Liver (tissue), 3 donors: Measurements from ENCODE around the gene ILF2.

Source experiments
- CTCF ChIP-seq: fragments of 150-350 bp; IDR thresholded peaks from 2 replicates; pipeline ENCODE4 v1.5.1; 2017; ENCODE audit warnings: improper control_type of control experiment, low read depth, low read length; ENCODE audit not compliant: missing input control
- FOXA1 ChIP-seq: IDR thresholded peaks from 2 replicates; pipeline ENCODE4 v1.6.1; 2016; ENCODE audit warnings: antibody characterized with exemption
- GABPA ChIP-seq, 2 donors: IDR thresholded peaks in 1 of 2; conservative IDR thresholded peaks in 1 of 2; 2 replicates each; pipeline ENCODE4 v1.6.1; 2016; ENCODE audit warnings: antibody characterized with exemption in 2 of 2, mild to moderate bottlenecking in 1 of 2, moderate library complexity in 1 of 2
- JUND ChIP-seq, 2 donors: IDR thresholded peaks; 2 replicates each; pipeline ENCODE4 v1.6.1; 2016; ENCODE audit warnings: antibody characterized with exemption in 2 of 2
- MAX ChIP-seq: IDR thresholded peaks from 2 replicates; pipeline ENCODE4 v1.6.1; 2016; ENCODE audit warnings: antibody characterized with exemption
- RAD21 ChIP-seq, 2 donors: IDR thresholded peaks; 2 replicates each; pipeline ENCODE4 v1.6.1; 2016; ENCODE audit warnings: antibody characterized with exemption in 2 of 2, mild to moderate bottlenecking in 2 of 2
- REST ChIP-seq: IDR thresholded peaks from 2 replicates; pipeline ENCODE4 v1.6.1; 2016; ENCODE audit warnings: antibody characterized with exemption, mild to moderate bottlenecking
- SP1 ChIP-seq: IDR thresholded peaks from 2 replicates; pipeline ENCODE4 v1.6.1; 2018; ENCODE audit warnings: antibody characterized with exemption, mild to moderate bottlenecking
- TAF1 ChIP-seq: conservative IDR thresholded peaks from 2 replicates; pipeline ENCODE4 v1.6.1; 2016; ENCODE audit warnings: antibody characterized with exemption, mild to moderate bottlenecking
- YY1 ChIP-seq: IDR thresholded peaks from 2 replicates; pipeline ENCODE4 v1.6.1; 2016; ENCODE audit warnings: antibody characterized with exemption, mild to moderate bottlenecking
- ZBTB33 ChIP-seq: IDR thresholded peaks from 2 replicates; pipeline ENCODE4 v1.6.1; 2016; ENCODE audit warnings: antibody characterized with exemption
- donor health status: healthy.
- donor health status: healthy.

- TF ChIP-seq CTCF (no peak), SP1 (no peak), MAX (no peak), FOXA1 (no peak), REST (no peak), JUND (IDR thresholded peaks at IDR 0.05) (no peak), YY1 (no peak), TAF1 (no peak), RAD21 (IDR thresholded peaks at IDR 0.05) (no peak), ZBTB33 (no peak), GABPA (IDR thresholded peaks at IDR 0.05 in 1 of 2, conservative IDR thresholded peaks at IDR 0.05 in 1 of 2) (no peak)
These were observed 55.4 kb downstream of the ILF2 start for GRCh38 chr1:153615406-153615805.
